SK-N-SH (cell line): ENCODE data around the gene HHATL. TPM values are rescaled to one million over a fixed set of nuclear protein-coding genes. Genes with fewer than 3 reads are reported as not detected.

Experiments used
- CTCF ChIA-PET: fragments of 300-600, 350-600 bp; formaldehyde crosslinking; extraction: SDS; loops from one replicate; lab custom pipeline; 2021; lab: Yijun Ruan, JAX
- POLR2A ChIA-PET: fragments of 350-600 bp; sonication (Branson Sonifier 250); formaldehyde crosslinking; extraction: SDS; loops from one replicate; lab custom pipeline; 2020; ENCODE audit warnings: antibody characterized with exemption, inconsistent platforms; lab: Yijun Ruan, JAX
- DNase-seq: peaks from one replicate; pipeline ENCODE4 v3.0.0; 2012
- H2AFZ ChIP-seq: fragments of 200-600 bp; sonication (generic); 2 replicates; pipeline ENCODE4 v1.8.1; 2016; ENCODE audit warnings: antibody characterized with exemption, mild to moderate bottlenecking, low read depth
- H3F3A ChIP-seq: fragments of 200-600 bp; sonication (generic); replicated peaks from 2 replicates; pipeline ENCODE3; 2016; ENCODE audit warnings: antibody characterized with exemption, mild to moderate bottlenecking; ENCODE audit not compliant: insufficient read depth
- H3K27ac ChIP-seq, 2 experiments: fragments of 200-500 bp in 1 of 2; fragments of 200-600 bp in 1 of 2; sonication (Bioruptor generic) in 1 of 2; sonication (generic), shearing (Covaris generic) in 1 of 2; 2 replicates each; pipeline versions ENCODE4 v1.5.1 to v1.6.1; 2014 to 2016; ENCODE audit warnings: low read depth in 2 of 2, inconsistent platforms in 1 of 2, low read length in 1 of 2, mild to moderate bottlenecking in 1 of 2, mixed read lengths in 1 of 2
- H3K27me3 ChIP-seq: fragments of 200-600 bp; sonication (generic), shearing (Covaris generic); 2 replicates; pipeline ENCODE4 v1.6.1; 2016; ENCODE audit warnings: mixed run types; ENCODE audit not compliant: insufficient read depth
- H3K36me3 ChIP-seq, 2 experiments: fragments of 200-500 bp in 1 of 2; fragments of 200-600 bp in 1 of 2; sonication (Bioruptor generic) in 1 of 2; sonication (generic) in 1 of 2; replicated peaks in 1 of 2; 2 replicates each; pipeline versions ENCODE3 to v1.5.1; 2014 to 2016; ENCODE audit warnings: low read length in 1 of 2, mild to moderate bottlenecking in 1 of 2; ENCODE audit not compliant: insufficient read depth in 2 of 2, control insufficient read depth in 1 of 2
- H3K4me1 ChIP-seq, 2 experiments: fragments of 200-500 bp in 1 of 2; fragments of 200-600 bp in 1 of 2; sonication (Bioruptor generic) in 1 of 2; sonication (generic), shearing (Covaris generic) in 1 of 2; 2 replicates each; pipeline versions ENCODE4 v1.5.1 to v1.6.1; 2014 to 2016; ENCODE audit warnings: low read depth in 1 of 2, low read length in 1 of 2, mixed run types in 1 of 2; ENCODE audit not compliant: insufficient read depth in 2 of 2, control insufficient read depth in 1 of 2
- H3K4me2 ChIP-seq: fragments of 200-600 bp; sonication (generic), shearing (Covaris generic); 2 replicates; pipeline ENCODE4 v1.6.1; 2017; ENCODE audit warnings: mixed run types
- H3K4me3 ChIP-seq, 2 experiments: fragments of 200-500 bp in 1 of 2; fragments of 200-600 bp in 1 of 2; sonication (Bioruptor generic) in 1 of 2; sonication (generic), shearing (Covaris generic) in 1 of 2; 2 replicates each; pipeline versions ENCODE4 v1.5.1 to v1.8.1; 2014 to 2016; ENCODE audit warnings: low read depth in 2 of 2, inconsistent platforms in 1 of 2, low read length in 1 of 2, mild to moderate bottlenecking in 1 of 2, mixed read lengths in 1 of 2, moderate library complexity in 1 of 2
- H3K79me2 ChIP-seq: fragments of 200-600 bp; sonication (generic); 2 replicates; pipeline ENCODE4 v1.8.1; 2017; ENCODE audit warnings: mild to moderate bottlenecking; ENCODE audit not compliant: insufficient read depth
- H3K9ac ChIP-seq: fragments of 200-600 bp; sonication (generic); 2 replicates; pipeline ENCODE4 v1.6.1; 2017; ENCODE audit warnings: mixed run types
- H3K9me2 ChIP-seq: fragments of 200-600 bp; sonication (generic); 2 replicates; pipeline ENCODE4 v1.6.1; 2017; ENCODE audit warnings: mixed run types
- H3K9me3 ChIP-seq: fragments of 200-600 bp; sonication (generic); 2 replicates; pipeline ENCODE4 v1.6.1; 2017; ENCODE audit warnings: mixed run types, mild to moderate bottlenecking, moderate library complexity
- H4K20me1 ChIP-seq: fragments of 200-600 bp; sonication (generic); 2 replicates; pipeline ENCODE4 v1.6.1; 2017; ENCODE audit warnings: mild to moderate bottlenecking, mixed run types; ENCODE audit not compliant: insufficient read depth
- CHD2 ChIP-seq: fragments of 150-350 bp; IDR thresholded peaks from 2 replicates; pipeline ENCODE4 v1.6.1; 2018; ENCODE audit warnings: low read length; ENCODE audit not compliant: partially characterized antibody
- ELF1 ChIP-seq: IDR thresholded peaks from 2 replicates; pipeline ENCODE4 v1.4.0; 2012
- FOSL2 ChIP-seq: IDR thresholded peaks from 2 replicates; pipeline ENCODE4 v1.4.0; 2012; ENCODE audit warnings: low read depth, mild to moderate bottlenecking, moderate library complexity, borderline replicate concordance
- FOXJ3 ChIP-seq: sonication (generic); formaldehyde crosslinking; IDR thresholded peaks from 2 replicates; pipeline ENCODE4 v1.5.1; 2020; ENCODE audit warnings: mild to moderate bottlenecking, missing genetic modification reagents
- FOXM1 ChIP-seq: IDR thresholded peaks from 2 replicates; pipeline ENCODE4 v1.4.0; 2012; ENCODE audit warnings: low read depth, mild to moderate bottlenecking
- GABPA ChIP-seq: IDR thresholded peaks from 2 replicates; pipeline ENCODE4 v1.4.0; 2012; ENCODE audit warnings: low read depth, mild to moderate bottlenecking
- GATA2 ChIP-seq: sonication (generic); formaldehyde crosslinking; IDR thresholded peaks from 2 replicates; pipeline ENCODE4 v1.5.0; 2020; ENCODE audit warnings: mild to moderate bottlenecking, missing genetic modification reagents
- IRF3 ChIP-seq: fragments of 150-350 bp; IDR thresholded peaks from 2 replicates; pipeline ENCODE4 v1.6.1; 2016; ENCODE audit warnings: mild to moderate bottlenecking, low read depth, low read length
- JUND ChIP-seq: IDR thresholded peaks from 2 replicates; pipeline ENCODE4 v1.4.0; 2012
- MAX ChIP-seq: IDR thresholded peaks from 2 replicates; pipeline ENCODE4 v1.4.0; 2012; ENCODE audit warnings: low read depth
- MEF2A ChIP-seq: IDR thresholded peaks from 2 replicates; pipeline ENCODE4 v1.4.0; 2012; ENCODE audit warnings: low read depth, borderline replicate concordance
- NRF1 ChIP-seq: IDR thresholded peaks from 2 replicates; pipeline ENCODE4 v1.6.1; 2012; ENCODE audit warnings: low read depth, mild to moderate bottlenecking, low read length
- PBX3 ChIP-seq: IDR thresholded peaks from 2 replicates; pipeline ENCODE4; 2012
- RCOR1 ChIP-seq: fragments of 150-350 bp; IDR thresholded peaks from 2 replicates; pipeline ENCODE4 v1.6.1; 2017; ENCODE audit warnings: antibody characterized with exemption, low read length
- REST ChIP-seq: IDR thresholded peaks from 2 replicates; pipeline ENCODE4 v1.6.1; 2012; ENCODE audit warnings: mild to moderate bottlenecking, low read depth, low read length, moderate library complexity
- RXRA ChIP-seq: IDR thresholded peaks from 2 replicates; pipeline ENCODE4 v1.4.0; 2012; ENCODE audit warnings: low read depth, mild to moderate bottlenecking, borderline replicate concordance
- SMC3 ChIP-seq: IDR thresholded peaks from 2 replicates; pipeline ENCODE4 v1.6.1; 2012; ENCODE audit warnings: low read depth, low read length, improper control_type of control experiment
- TEAD4 ChIP-seq: IDR thresholded peaks from 2 replicates; pipeline ENCODE4 v1.4.0; 2012; ENCODE audit warnings: mild to moderate bottlenecking, borderline replicate concordance; ENCODE audit not compliant: insufficient read depth
- USF1 ChIP-seq: IDR thresholded peaks from 2 replicates; pipeline ENCODE4 v1.4.0; 2012; ENCODE audit warnings: low read depth, borderline replicate concordance
- ZBTB33 ChIP-seq: IDR thresholded peaks from 2 replicates; pipeline ENCODE4 v1.4.0; 2012; ENCODE audit warnings: low read depth, borderline replicate concordance
- WGBS: methylation state at CpG from one replicate; pipeline ENCODE4 v1.1.6; 2017; ENCODE audit warnings: low lambda C conversion rate; 5-methylcytosine and 5-hydroxymethylcytosine counted together
- polyA plus RNA-seq, 3 experiments: library from polyadenylated mRNA; depleted of rRNA; stranded (reverse); fragments of >200 nt; gene quantifications; 2 replicates each; pipeline ENCODE4 v1.2.3, GENCODE V29; 2012

Gene HHATL
- polyA plus RNA-seq, 1 of the 3 experiments (the other 2 are of a cell fraction): not detected

- DNase-seq: peak; percentile 63
- Histone ChIP-seq H3K9me3 (no peaks in the 10 kb centered on the region), H3K79me2 (no peaks in the 10 kb centered on the region), H3K4me3 (peak overlapping the region in 1 of 2 experiments; percentile 6; a peak in 1 of 4 replicates), H4K20me1 (no peaks in the 10 kb centered on the region), H3K9me2 (no peaks in the 10 kb centered on the region), H3K4me1 (no peaks in the 10 kb centered on the region; a peak in 1 of 4 replicates), H3K4me2 (peak overlapping the region; percentile 77), H3K27ac (no peak overlapping the region), H3K9ac (no peak overlapping the region), H3K36me3 (no peaks in the 10 kb centered on the region), H3F3A (no peaks in the 10 kb centered on the region), H3K27me3 (peaks cover 19% of the 10 kb centered on the region; the same call in 1 of the 2 replicates), H2AFZ (no peak overlapping the region)
- POLR2A ChIA-PET: no interaction called here
- CTCF ChIA-PET: interaction anchor here (0.7 kb wide), 1 partner anchor 28 kb away, joined by 3 read pairs; no protein-coding TSS in a partner anchor
- WGBS: 20% methylated on average over 24 of the region's 80 CpGs
- no peak for TF ChIP-seq GABPA
- TF ChIP-seq JUND: no peak
- TF ChIP-seq ELF1: no peak
- no peak for TF ChIP-seq FOSL2
- no peak for TF ChIP-seq MAX
- no peak for TF ChIP-seq PBX3
- TF ChIP-seq REST: no peak
- no peak for TF ChIP-seq FOXM1
- TF ChIP-seq RCOR1: no peak
- TF ChIP-seq NRF1: no peak
- TF ChIP-seq TEAD4: no peak
- TF ChIP-seq USF1: no peak
- TF ChIP-seq GATA2 (CRISPR knock-in tag): no peak
- TF ChIP-seq FOXJ3: no peak
- TF ChIP-seq SMC3: no peak
- no peak for TF ChIP-seq ZBTB33
- TF ChIP-seq RXRA: no peak
- TF ChIP-seq IRF3: no peak
- TF ChIP-seq MEF2A: no peak
- no peak for TF ChIP-seq CHD2
Measured at GRCh38 chr3:42685891-42686820, 16.4 kb downstream of the HHATL start.
